ENCODE measurements around the gene CEP162.
"Not testable (repeated sequence)": the region's sequence is repeated elsewhere in the genome, so short reads cannot be mapped to it uniquely, and the experiment has no call there.

The CEP162 gene

DNA sequence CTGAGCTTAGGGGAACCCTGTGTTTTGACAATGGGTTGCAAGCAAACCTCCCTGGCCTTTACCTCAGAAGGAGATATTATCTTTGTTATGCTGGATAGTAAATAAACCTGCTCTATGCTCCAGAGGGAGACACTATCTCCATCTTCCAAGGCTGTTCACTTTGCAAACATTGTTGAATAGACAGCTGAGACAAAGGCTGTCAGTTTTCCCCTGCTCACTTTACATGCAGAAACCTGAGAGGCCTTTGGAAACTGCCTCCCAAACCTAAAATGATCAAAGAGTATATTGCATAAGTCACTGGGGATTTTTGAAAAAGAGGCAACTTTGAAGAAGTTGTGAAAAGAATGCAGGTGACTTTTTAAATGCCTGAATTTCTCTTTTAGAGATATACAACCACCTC lies 132.3 kb downstream of the CEP162 start:
- no peak for FAIRE-seq
- DNase-seq (ENCODE audit: insufficient read length, low spot score) = no peak

DNA sequence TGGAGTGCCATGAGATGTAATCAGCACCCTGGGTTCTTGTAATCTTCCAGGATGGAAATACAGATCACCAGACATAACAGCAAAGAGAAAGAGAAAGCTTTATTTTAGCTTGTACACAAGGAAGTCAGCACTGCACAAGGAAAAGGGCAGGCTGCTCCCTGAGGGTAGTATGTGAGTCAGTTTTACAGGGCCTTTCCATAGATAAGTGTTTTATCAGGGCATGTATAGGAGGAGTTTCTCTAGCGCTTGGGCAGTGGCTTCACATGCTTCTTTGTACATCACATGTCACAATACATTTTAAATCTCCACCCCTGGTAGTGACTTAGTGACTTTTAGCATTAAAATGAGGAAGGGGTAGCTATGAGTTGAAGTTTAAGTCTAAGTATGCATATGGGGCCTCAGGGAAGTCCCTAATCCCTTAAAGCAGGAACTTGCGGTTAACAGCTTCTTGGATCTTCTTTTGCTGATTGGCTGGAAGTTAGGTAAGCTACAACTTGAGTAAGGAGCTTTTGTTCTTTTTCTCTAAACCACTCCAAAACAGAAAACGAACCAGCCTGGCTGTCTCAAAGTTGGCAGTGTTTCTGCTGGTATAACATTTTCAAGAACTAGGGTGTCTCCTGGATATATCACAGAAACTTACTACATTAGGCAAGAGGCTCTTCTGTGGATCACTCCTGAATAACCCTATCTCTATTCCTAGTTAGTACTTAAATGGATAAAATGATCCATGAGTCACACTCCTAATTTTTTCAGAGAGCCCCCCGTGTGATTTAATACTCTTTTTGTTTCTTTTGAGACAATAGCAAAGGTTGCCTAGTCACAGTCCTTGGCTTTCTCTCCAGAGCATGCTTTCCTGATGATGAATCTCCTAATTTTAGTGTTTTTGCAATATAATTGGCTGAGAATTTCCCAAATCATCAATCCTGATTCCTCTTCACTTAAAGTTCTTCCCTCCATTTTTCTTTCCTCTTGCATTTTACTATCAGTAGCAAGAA lies 133.7 kb downstream of the CEP162 start:
- FAIRE-seq (peak; percentile 68), DNase-seq (ENCODE audit: insufficient read length, low spot score) (no peak)

DNA sequence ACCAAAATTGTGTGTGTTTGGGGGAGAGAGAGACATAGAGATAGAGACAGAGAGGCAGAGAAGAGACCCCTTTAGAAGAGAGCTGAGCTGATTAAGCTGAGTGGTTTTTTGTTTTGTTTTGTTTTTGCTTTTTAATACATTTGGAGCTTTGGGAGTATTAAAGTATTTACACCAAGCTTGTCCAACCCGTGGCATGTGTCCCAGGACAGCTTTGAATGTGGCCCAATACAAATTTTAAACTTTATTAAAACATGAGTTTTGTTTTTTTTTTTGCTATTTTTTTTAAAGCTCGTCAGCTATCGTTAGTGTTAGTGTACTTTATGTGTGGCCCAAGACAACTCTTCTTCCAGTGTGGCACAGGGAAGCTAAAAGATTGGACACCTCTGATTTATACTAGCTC lies 137.9 kb downstream of the CEP162 start:
- DNase-seq (ENCODE audit: insufficient read length, low spot score) (no peak), FAIRE-seq (no peak)

DNA sequence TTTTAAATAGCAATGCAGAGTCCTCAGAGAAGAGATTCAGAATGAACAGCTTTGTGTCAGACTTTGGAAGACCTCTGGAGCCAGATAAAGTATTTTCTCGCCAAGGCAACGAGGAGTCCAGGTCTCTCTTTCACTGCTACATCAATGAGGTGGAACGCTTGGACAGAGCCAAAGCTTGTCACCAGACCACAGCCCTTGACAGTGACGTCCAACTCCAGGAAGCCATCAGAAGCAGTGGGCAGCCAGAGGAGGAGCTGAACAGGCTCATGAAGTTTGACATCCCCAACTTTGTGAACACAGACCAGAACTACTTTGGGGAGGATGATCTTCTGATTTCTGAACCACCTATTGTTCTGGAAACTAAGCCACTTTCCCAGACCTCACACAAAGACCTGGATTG lies 138.4 kb downstream of the CEP162 start:
- FAIRE-seq = no peak
- DNase-seq (ENCODE audit: insufficient read length, low spot score) = no peak

DNA sequence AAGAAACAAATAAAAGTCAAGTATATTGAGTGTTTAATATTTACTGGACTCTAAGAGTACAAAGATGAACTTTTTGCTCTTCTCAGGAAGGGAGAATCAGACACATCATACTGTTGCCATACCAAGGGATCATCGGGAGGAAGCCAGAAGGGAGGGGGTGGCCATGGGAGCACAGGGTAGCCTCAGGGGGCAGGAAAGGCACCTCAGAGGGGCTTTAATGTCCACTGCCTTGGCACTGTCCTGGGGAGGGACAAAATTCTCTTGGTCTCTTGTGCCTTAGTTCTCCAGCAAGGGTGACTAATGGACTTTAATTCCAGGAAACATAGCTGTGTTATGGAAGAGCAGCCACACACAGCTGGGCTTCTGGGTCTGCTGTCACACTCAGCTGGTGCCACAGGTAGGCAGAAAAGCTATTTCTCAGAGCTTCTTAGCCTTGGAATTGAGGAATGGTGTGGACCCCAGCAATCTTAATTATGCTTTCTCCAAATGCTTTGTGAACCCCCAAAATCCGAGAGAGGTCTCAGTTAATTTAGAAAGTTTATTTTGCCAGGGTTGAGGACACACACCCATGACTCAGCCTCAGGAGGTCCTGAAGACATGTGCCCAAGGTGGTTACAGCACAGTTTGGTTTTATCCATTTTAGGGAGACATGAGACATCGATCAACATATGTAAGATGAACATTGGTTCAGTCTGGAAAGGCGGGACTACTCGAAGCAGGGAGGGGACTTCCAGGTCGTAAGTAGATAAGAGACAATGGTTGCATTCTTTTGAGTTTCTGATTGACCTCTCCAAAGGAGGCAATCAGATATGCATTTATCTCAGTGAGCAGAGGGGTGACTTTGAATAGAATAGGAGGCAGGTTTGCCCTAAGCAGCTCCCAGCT lies 140.7 kb downstream of the CEP162 start:
- DNase-seq (ENCODE audit: insufficient read length, low spot score) = no peak

DNA sequence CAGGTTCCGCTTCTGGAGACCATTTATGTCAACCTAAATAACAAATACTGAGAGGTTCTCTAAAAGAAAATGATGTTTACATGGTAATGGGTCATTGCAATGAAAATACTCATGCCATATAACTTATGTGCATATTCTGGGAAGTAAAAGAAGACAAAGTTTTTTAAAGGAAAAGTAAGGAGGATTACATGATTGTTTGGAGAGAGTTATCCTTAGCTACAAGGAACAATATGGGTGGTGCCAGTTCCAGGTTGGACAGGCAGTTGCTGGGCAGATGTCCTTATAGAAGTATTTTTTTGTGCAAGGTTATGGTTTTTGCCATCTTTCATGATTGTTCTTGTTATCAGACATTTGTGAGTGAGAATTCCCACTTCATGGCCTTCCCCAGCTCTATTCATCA lies 141.4 kb downstream of the CEP162 start:
- no peak for DNase-seq (ENCODE audit: insufficient read length, low spot score)
- no peak for FAIRE-seq

More for the DNA sequence above, 140.7 kb downstream of the CEP162 start:
- no peak for FAIRE-seq

DNA sequence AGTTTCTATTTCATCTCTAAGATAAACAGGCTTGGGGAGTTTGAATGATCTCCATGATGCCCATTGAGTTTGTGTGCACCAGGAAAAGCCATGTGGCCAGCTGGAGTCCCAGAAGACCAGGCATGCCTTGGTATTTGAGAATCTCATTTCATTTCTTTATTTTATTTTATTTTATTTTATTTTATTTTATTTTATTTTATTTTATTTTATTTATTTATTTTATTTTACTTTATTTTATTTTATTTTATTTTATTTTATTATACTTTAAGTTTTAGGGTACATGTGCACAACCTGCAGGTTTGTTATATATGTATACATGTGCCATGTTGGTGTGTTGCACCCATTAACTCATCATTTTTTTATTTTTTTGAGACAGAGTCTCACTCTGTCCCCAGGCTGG lies 142.7 kb downstream of the CEP162 start:
- not testable (repeated sequence) for FAIRE-seq; DNase-seq (ENCODE audit: insufficient read length, low spot score)

DNA sequence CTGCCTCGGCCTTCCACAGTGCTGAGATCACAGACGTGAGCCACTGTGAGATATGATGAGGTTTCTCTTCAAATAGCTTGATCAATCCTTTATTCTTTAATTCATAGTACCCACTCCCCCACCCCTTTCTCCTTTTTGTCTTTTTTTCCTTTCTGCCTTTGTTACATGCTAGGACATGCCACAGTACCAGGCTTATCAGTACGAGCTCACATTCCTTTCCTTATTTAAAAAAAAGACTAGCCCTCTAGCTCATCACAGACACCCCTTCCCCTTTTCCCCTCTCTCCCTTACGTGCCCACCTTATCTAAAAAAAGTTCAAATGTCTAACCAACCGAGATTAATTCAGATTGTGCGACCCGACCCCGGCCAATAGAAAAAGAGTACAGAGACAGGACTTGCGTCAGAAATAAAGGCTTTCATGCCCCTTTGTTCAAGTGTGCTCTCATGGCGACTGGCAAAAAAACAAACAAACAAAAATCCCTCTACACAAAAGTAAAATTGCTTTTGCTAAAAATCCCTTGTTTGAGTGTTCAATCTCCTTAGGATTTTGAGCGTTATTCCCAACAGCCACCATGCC lies 144.7 kb downstream of the CEP162 start:
- DNase-seq (ENCODE audit: insufficient read length, low spot score) = no peak
- no peak for FAIRE-seq

DNA sequence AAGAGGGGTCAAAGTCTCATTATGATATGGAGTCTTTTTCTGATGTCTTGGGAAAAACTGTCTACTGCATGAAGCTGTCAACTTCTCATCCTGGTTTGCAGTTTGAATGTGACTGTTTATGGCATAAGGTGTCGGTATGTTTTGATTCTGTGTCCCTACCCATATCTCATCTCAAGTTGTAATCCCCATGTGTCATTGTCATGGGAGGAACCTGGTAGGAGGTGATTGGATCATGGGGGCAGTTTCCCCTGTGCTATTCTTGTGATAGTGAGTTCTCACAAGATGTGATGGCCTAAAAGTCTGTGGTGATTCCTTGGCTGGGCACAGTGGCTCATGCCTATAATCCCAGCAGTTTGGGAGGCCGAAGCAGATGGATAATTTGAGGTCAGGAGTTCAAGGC lies 146.2 kb downstream of the CEP162 start:
- FAIRE-seq (no peak), DNase-seq (ENCODE audit: insufficient read length, low spot score) (no peak)

DNA sequence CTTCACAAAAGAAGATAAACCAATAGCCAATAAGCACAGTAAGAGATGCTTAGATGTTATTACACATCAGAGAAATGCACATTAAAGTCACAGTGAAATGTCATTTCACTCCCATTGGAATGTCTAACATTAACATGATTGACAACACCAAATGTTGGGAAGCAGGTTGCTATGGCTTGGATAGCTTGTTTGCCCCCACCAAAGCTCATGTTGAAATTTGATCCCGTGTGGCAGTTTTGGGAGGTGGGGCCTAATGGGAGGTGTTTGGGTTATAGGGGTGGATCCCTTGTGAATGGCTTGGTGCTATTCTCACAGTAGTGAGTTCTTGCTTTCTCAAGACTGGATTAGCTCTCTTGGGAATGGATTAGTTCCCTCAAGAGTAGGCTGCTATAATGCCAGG lies 149.1 kb downstream of the CEP162 start:
- FAIRE-seq = no peak
- DNase-seq (ENCODE audit: insufficient read length, low spot score) = no peak

DNA sequence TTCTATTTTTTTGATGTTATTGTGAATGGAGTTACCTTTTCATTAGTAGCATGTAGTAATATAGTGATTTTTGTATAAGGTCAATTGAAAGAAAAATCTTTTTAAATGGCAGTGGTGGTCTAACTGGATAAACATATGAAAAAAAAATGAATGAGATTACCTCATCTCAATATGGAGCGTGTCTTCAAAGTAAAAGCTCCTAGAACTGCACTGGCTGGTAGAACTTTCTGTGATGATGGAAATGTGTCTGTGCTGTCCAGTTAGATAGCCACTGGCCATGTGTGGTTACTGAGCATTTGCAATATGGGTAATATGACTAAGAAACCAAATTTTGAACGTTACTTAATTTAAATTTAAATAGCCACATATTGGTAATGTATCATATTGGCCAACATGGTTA lies 149.8 kb downstream of the CEP162 start:
- FAIRE-seq (no peak), DNase-seq (ENCODE audit: insufficient read length, low spot score) (no peak)

DNA sequence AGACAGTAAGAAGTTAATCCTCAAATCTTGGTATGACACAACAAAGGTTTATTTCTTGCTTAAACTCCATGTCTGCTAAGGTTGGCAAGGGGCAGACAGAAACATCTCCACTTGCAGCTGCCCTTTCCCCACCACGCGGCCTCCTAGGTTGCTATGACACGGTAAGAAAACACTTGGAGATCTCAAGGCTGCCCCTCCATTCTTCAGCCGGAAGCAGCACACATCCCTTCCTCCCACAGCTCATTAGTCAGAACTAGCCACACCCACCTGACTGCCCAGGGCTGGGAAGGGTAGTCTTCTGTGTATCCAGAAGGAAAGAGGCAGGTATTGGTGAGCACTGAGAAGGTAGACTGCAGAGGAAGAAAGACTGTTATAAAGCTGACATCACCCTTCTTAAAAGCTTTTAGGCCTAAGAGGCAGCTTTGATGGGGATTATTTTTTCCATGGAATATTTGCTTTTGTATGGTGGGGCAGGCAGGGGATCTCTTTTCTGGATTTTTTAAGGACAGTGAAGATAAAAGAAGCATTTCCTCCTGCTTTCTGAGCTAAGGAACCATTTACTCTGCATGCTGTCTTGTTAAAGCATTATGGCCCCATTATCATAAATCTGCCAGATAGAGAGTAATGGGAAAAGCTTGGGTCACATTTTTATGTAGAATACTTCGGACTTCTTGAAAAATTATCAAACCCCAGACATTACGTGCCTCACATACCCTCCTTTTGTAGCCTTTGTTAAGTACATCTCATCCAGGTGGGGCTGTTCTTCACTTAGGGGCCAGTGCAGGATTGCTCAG lies 152.3 kb downstream of the CEP162 start:
- DNase-seq (ENCODE audit: insufficient read length, low spot score) (no peak), FAIRE-seq (no peak)

Data from GM19239 (cell line).